ENCODE results near the gene RAPGEFL1. TPM values are rescaled to one million over a fixed set of nuclear protein-coding genes. Genes with fewer than 3 reads are reported as not detected.

The RAPGEFL1 gene
- total RNA-seq, 4 donors from 2014 or later: 4.8 to 30.0 (median 6.9) TPM

DNA sequence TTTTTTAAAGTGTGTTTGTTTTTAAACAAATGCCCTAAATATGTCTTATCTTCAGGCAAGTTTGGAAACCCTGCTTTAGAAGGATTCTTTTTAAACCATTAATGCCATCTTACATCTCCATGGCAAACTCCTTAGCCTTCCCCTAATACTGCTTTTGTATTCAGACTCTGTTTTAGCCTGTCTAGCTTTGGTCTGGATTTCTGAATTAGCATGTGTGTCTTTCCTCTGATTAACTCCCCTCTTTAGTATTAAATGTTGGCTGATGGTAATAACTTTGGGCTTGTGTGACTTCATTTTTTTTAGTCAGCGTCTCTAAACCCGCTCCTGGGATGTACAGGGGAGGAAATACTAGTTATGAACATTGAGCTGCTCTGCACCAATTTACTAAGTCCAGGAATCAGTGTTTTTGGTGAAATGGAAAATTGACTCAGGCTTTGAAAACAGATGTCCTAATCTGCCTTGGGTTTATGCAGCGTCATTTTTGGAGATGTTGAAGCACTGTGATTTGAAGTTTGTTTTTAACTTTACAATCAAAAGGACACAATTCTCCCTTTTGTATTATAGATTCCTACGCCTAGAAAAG, 64.1 kb downstream of the RAPGEFL1 start:
- H3K36me3 ChIP-seq: no peaks in the 10 kb centered on the region
- H3K4me3 ChIP-seq: no peak overlapping the region
- peaks cover 0 to 39% (median 13%) of the 10 kb centered on the region in 4 donors for H3K4me1 ChIP-seq
- no peak for TF ChIP-seq CTCF (IDR thresholded peaks at IDR 0.05)
- no peak for TF ChIP-seq POLR2A (IDR thresholded peaks at IDR 0.05)
- TF ChIP-seq EP300 (IDR thresholded peaks at IDR 0.05): no peak
- 43 to 60% methylated on average over 4 of the region's 4 CpGs for WGBS, 2 donors
- H3K9me3 ChIP-seq: no peaks in the 10 kb centered on the region
- H3K27ac ChIP-seq: peak overlapping the region in 1 of 4 donors; percentile 49
- no peaks in the 10 kb centered on the region for H3K27me3 ChIP-seq
- no peak for DNase-seq (ENCODE audit: low spot score in 2 of 2)

DNA sequence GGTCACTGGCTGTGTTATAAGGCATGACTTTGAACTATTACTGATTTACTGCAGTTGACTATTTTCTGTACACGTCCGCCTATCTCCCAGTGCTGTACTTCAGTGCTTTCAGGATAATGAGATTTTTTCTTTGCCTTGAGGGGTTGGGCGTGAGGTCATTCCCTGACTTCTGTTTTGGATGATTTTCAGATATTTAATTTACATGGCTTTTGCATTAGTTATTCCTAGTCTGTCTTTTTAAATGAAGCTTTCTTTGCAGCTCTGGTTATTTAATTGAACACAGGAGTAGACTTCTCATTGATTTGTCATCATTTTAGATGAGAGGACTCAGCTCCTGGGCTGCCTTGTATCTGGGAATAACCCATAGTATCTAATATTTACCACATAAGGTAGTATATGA, 65.5 kb downstream of the RAPGEFL1 start:
- TF ChIP-seq EP300 (IDR thresholded peaks at IDR 0.05) (no peak), CTCF (IDR thresholded peaks at IDR 0.05) (no peak)
- WGBS, 2 donors: 68 to 78% methylated on average over 3 of the region's 3 CpGs
- no peak for DNase-seq (ENCODE audit: low spot score in 2 of 2)
- Histone ChIP-seq H3K27ac (no peak overlapping the region), H3K9me3 (no peaks in the 10 kb centered on the region), H3K36me3 (no peaks in the 10 kb centered on the region), H3K4me3 (no peak overlapping the region), H3K4me1 (peaks cover 0 to 39% (median 13%) of the 10 kb centered on the region in 4 donors), H3K27me3 (no peaks in the 10 kb centered on the region)

DNA sequence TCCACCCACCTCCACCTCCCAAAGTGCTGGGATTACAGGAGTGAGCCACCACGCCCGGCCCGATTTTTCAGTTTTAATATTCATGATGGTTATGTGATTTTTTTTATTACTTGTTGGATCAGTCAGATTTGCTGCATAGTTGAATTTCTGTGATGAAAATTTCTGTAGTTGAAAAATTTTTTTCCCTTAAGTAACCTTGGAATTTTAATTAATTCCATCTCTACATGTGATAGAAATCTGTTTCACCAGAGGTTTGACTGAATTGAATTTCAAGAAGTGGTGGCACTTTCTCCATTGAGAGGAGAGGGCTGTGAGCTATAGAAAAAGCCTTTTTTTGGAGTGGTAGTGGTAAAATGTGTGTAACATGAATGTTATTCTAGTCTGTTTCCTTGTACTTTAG, 66.5 kb downstream of the RAPGEFL1 start:
- H3K4me1 ChIP-seq: peaks cover 0 to 44% (median 15%) of the 10 kb centered on the region in 4 donors
- peak overlapping the region in 1 of 4 donors; percentile 26 for H3K27ac ChIP-seq
- no peak for DNase-seq (ENCODE audit: low spot score in 2 of 2)
- H3K4me3 ChIP-seq: no peak overlapping the region
- TF ChIP-seq EP300 (IDR thresholded peaks at IDR 0.05) (no peak), CTCF (IDR thresholded peaks at IDR 0.05) (no peak), POLR2A (IDR thresholded peaks at IDR 0.05) (no peak)
- H3K36me3 ChIP-seq: no peaks in the 10 kb centered on the region
- H3K9me3 ChIP-seq: no peaks in the 10 kb centered on the region
- 70 to 72% methylated on average over 3 of the region's 3 CpGs for WGBS, 2 donors
- no peaks in the 10 kb centered on the region for H3K27me3 ChIP-seq

- Histone ChIP-seq H3K4me1 (peaks cover 0 to 49% (median 17%) of the 10 kb centered on the region in 4 donors), H3K36me3 (no peaks in the 10 kb centered on the region), H3K27ac (peak overlapping the region in 1 of 4 donors; percentile 26), H3K9me3 (no peaks in the 10 kb centered on the region), H3K27me3 (no peaks in the 10 kb centered on the region), H3K4me3 (no peak overlapping the region)
- TF ChIP-seq POLR2A (IDR thresholded peaks at IDR 0.05): no peak
- no peak for DNase-seq (ENCODE audit: low spot score in 2 of 2)
- WGBS, 2 donors: 79 to 84% methylated on average over 4 of the region's 4 CpGs
These were observed 67.0 kb downstream of the RAPGEFL1 start for GRCh38 chr17:40244255-40244654.

Small RNA genes within 50 kb of the gene (small RNA-seq; reads per million reads assigned to genes)
- not detected for gene MIR6867

Other genes with a start within 250 kb of the RAPGEFL1 start
- 10 to 100 TPM; 45.7 to 88.2 (median 72.3) TPM for gene ORMDL3, start 249.9 kb upstream of the RAPGEFL1 start, total RNA-seq
- not detected for gene LRRC3C, start 249.7 kb upstream of the RAPGEFL1 start, total RNA-seq
- under 1 TPM in 1 of 4 donors, not detected in 3; 0.20 TPM for gene GSDMA, start 214.5 kb upstream of the RAPGEFL1 start, total RNA-seq
- gene PSMD3, start 196.7 kb upstream of the RAPGEFL1 start, total RNA-seq: 100 to 1,000 TPM in 1 of 4 donors, 10 to 100 TPM in 3; 64.7 to 109 (median 72.1) TPM
- gene CSF3, start 162.0 kb upstream of the RAPGEFL1 start, total RNA-seq: 1 to 10 TPM in 1 of 4 donors, under 1 TPM in 1, not detected in 2; 0.59 to 2.1 TPM
- gene MED24, start 123.1 kb upstream of the RAPGEFL1 start, total RNA-seq: 100 to 1,000 TPM in 2 of 4 donors, 10 to 100 TPM in 2; 55.1 to 146 (median 84.6) TPM
- 10 to 100 TPM; 65.4 to 86.1 (median 78.4) TPM for gene THRA, start 114.5 kb upstream of the RAPGEFL1 start, total RNA-seq
- gene NR1D1, start 76.9 kb upstream of the RAPGEFL1 start, total RNA-seq: 10 to 100 TPM; 16.8 to 48.2 (median 21.0) TPM
- 100 to 1,000 TPM in 3 of 4 donors, 10 to 100 TPM in 1; 78.0 to 113 (median 107) TPM for gene MSL1, start 55.5 kb upstream of the RAPGEFL1 start, total RNA-seq
- gene CASC3, start 36.9 kb upstream of the RAPGEFL1 start, total RNA-seq: 100 to 1,000 TPM in 1 of 4 donors, 10 to 100 TPM in 3; 85.2 to 122 (median 93.4) TPM
- 10 to 100 TPM in 2 of 4 donors, 1 to 10 TPM in 2; 7.7 to 11.1 (median 9.5) TPM for gene WIPF2, start 41.8 kb downstream of the RAPGEFL1 start, total RNA-seq
- gene CDC6, start 110.4 kb downstream of the RAPGEFL1 start, total RNA-seq: 1 to 10 TPM in 1 of 4 donors, under 1 TPM in 3; 0.20 to 1.8 (median 0.43) TPM
- 10 to 100 TPM; 28.9 to 58.2 (median 46.4) TPM for gene RARA, start 131.7 kb downstream of the RAPGEFL1 start, total RNA-seq
- gene GJD3, start 187.3 kb downstream of the RAPGEFL1 start, total RNA-seq: not detected
- gene TOP2A, start 240.4 kb downstream of the RAPGEFL1 start, total RNA-seq: 1 to 10 TPM in 3 of 4 donors, under 1 TPM in 1; 0.21 to 7.1 (median 2.6) TPM